H1 (cell line): Measurements from ENCODE around the gene PRELID1. TPM values are rescaled to one million over a fixed set of nuclear protein-coding genes. Genes with fewer than 3 reads are reported as not detected.

ENCODE experiments used
- BCL11A ChIP-seq, 2 experiments: IDR thresholded peaks; one replicate each; pipeline ENCODE4 v1.6.1; 2011; ENCODE audit warnings: low read depth in 2 of 2, low read length in 2 of 2, mild to moderate bottlenecking in 2 of 2
- SP4 ChIP-seq: IDR thresholded peaks from 2 replicates; pipeline ENCODE4 v1.6.1; 2012; ENCODE audit warnings: low read length, inconsistent platforms
- SUZ12 ChIP-seq: fragments of 200-600 bp; sonication (generic); IDR thresholded peaks from 2 replicates; pipeline ENCODE4 v1.6.1; 2012; ENCODE audit warnings: mild to moderate bottlenecking, inconsistent platforms, low read length, moderate library complexity, mixed read lengths
- TAF7 ChIP-seq: optimal IDR thresholded peaks from 2 replicates; pipeline ENCODE3; 2011; ENCODE audit warnings: low read depth, mild to moderate bottlenecking, inconsistent platforms, low read length, moderate library complexity, borderline replicate concordance
- polyA plus RNA-seq, 7 experiments: library from polyadenylated mRNA; depleted of rRNA in 3 of 7; stranded (reverse) in 5 of 7; unstranded in 2 of 7; fragments of >200 nt in 5 of 7; fragments of 200-250 nt in 2 of 7; gene quantifications; 1 replicate in 5 of 7; 2 replicates in 1 of 7; 4 replicates in 1 of 7; pipeline versions ENCODE4 v1.2.1 to v1.2.3, GENCODE V29; 2011 to 2013; ENCODE audit warnings: missing spikeins in 2 of 7, mixed read lengths in 2 of 7
- total RNA-seq: library from RNA; stranded (reverse); fragmentation: NEBNext Ultra II Directional; extraction: Animal tissue kit (Norgen Biotek cat#: 25700); gene quantifications from 2 replicates; pipeline ENCODE4 v1.2.1, GENCODE V29; 2021

Gene PRELID1
- total and polyA plus RNA-seq, 2 of the 8 experiments (the other 6 are each of a cell fraction or from before 2014, with no cell fraction given) = 272 to 428 TPM

DNA sequence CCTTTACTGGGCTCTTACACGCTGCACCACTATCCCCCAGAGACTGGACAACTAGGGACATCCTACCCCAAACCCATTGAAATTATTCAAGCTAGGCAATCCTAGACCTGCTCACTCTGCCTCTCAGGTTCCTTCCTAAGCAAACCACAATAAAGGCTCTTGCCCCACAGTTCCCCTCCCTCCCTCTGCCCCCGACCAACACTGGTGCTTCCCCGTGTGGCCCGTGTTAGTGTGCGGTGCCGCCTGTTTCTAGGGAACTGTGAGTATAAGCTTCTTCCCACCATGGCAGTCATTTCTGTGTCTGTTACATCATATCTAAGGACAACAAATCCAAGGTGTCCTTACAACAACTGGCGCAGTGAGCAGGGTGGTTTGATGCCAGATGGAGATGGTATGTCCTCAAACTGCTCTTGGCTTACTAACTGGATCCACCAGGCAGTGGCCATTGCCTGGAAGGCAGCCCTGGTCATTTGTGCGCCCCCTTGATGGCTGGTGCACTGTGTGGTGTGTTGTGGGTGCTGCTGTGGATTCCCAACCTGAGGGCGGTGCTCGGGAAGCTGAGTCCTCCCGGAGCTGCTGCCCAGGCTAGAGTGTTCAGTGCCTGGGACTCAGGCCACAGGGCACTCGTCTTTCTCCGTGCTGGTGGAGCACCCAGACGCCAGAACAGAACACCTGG is 16.5 kb downstream of the PRELID1 start (continued):
- TF ChIP-seq BCL11A (IDR thresholded peaks at IDR 0.05; ENCODE audit: low read depth in 2 of 2, low read length in 2 of 2) (no peak), SP4 (no peak), TAF7 (no peak), SUZ12 (no peak)
